ENCODE measurements around the gene JAZF1.

JAZF1 gene

DNA sequence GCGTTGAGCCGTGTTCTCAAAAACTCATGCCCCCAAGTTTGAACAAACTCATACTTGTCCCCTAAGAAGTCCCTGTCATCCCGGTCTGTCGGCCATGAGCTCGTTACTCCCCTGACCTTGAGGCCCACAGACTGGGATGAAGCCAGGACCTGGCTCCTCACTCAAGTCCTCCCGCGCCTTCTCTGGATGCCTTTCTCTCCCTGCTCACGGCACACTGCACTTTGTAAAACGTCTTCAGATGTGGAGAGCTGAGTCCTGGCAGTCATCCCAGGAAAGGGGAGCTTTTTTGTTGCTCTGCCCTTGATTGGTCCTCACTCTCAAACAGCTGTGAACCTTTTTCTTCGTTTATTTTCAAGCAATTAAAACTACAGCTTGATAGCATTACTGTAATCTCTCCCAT is 110.8 kb downstream of the JAZF1 start:
- TF ChIP-seq RAD21 (IDR thresholded peaks at IDR 0.05; ENCODE audit: low read depth) (no peak), EP300 (IDR thresholded peaks at IDR 0.05; ENCODE audit: borderline replicate concordance) (no peak)

DNA sequence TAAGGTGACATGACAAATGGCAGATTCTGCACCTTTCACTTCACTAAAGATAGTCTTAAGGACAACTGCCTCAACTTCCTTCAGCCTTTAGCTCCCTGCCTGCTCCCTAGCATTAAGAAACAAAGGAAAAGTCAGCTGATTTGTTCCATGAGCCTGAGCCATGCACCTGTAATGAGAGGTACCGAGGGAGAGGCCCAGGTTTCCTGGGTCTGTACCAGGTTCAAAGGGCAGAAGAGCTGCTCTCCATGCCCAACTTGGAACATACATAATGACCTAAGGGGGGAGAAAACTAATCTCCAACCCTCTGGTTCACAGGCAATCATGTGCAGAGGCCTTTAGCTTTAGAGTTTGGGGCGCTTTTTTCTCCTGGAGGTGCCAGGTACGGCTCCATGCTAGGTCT is 111.2 kb downstream of the JAZF1 start:
- TF ChIP-seq CREB1 (IDR thresholded peaks at IDR 0.05; ENCODE audit: low read depth) (no peak), YY1 (IDR thresholded peaks at IDR 0.05; ENCODE audit: low read depth) (no peak), TEAD4 (IDR thresholded peaks at IDR 0.05) (no peak), NFIC (IDR thresholded peaks at IDR 0.05) (no peak), RAD21 (IDR thresholded peaks at IDR 0.05; ENCODE audit: low read depth) (no peak)
- TF ChIP-seq, protein P1, sequence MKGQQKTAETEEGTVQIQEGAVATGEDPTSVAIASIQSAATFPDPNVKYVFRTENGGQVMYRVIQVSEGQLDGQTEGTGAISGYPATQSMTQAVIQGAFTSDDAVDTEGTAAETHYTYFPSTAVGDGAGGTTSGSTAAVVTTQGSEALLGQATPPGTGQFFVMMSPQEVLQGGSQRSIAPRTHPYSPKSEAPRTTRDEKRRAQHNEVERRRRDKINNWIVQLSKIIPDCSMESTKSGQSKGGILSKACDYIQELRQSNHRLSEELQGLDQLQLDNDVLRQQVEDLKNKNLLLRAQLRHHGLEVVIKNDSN (IDR thresholded peaks at IDR 0.05): no peak
- TF ChIP-seq, protein P2, sequence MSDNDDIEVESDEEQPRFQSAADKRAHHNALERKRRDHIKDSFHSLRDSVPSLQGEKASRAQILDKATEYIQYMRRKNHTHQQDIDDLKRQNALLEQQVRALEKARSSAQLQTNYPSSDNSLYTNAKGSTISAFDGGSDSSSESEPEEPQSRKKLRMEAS (IDR thresholded peaks at IDR 0.05): no peak

DNA sequence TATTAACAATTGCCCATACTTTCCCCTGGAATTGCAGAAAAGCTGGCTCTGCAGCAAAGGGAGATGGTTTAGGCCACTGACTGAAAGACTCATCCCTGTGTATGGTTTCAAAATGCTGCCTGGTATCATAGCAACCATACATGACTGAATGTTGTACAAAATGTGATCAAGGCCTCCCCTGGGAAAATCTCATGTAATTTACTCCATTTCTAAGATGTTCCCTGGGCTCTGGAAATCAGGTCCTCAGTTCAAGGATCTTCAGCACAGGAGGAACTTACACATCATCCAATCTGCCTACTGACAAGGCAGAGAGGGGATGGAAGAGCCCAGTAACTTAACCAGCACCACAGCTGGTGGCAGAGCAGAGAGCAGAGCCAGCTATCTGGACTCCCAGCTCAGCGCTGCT is 111.8 kb downstream of the JAZF1 start:
- TF ChIP-seq, protein P2 (IDR thresholded peaks at IDR 0.05): no peak
- TF ChIP-seq ZBTB7A (IDR thresholded peaks at IDR 0.05; ENCODE audit: low read depth): no peak
- TF ChIP-seq RAD21 (IDR thresholded peaks at IDR 0.05; ENCODE audit: low read depth): no peak
- no peak for TF ChIP-seq CREB1 (IDR thresholded peaks at IDR 0.05; ENCODE audit: low read depth)
- TF ChIP-seq CEBPB (IDR thresholded peaks at IDR 0.05): no peak
- no peak for TF ChIP-seq TCF12 (IDR thresholded peaks at IDR 0.05; ENCODE audit: low read depth)
- TF ChIP-seq TAF1 (IDR thresholded peaks at IDR 0.05; ENCODE audit: low read depth): no peak
- no peak for TF ChIP-seq NFIC (IDR thresholded peaks at IDR 0.05)
- TF ChIP-seq FOXM1 (IDR thresholded peaks at IDR 0.05; ENCODE audit: borderline replicate concordance, low read depth): no peak

DNA sequence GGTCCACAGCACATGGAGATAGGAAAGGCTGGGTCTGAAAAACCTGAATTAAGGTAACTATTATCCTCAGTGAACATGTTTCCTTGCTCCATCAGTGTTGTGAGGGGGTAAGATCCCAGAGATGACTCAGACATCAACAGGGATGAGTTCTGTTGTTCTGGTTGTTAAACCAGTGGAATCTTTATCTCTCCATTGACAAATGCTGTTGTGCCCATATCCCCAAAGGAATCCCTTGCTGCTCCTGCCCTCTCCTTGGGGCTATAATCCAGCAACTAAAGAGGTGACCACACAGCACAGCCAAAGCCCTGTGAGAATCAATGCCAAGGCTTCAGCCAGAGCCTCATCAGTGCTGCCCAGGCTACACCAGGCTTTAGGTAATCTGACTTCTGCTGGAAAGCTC is 113.4 kb downstream of the JAZF1 start:
- TF ChIP-seq FOXM1 (IDR thresholded peaks at IDR 0.05; ENCODE audit: borderline replicate concordance, low read depth) (no peak), CEBPB (IDR thresholded peaks at IDR 0.05) (no peak), RAD21 (IDR thresholded peaks at IDR 0.05; ENCODE audit: low read depth) (no peak), NFIC (IDR thresholded peaks at IDR 0.05) (no peak), CREB1 (IDR thresholded peaks at IDR 0.05; ENCODE audit: low read depth) (no peak), EGR1 (IDR thresholded peaks at IDR 0.05) (no peak), EP300 (IDR thresholded peaks at IDR 0.05; ENCODE audit: borderline replicate concordance) (no peak), TEAD4 (IDR thresholded peaks at IDR 0.05) (no peak), TCF12 (IDR thresholded peaks at IDR 0.05; ENCODE audit: low read depth) (no peak), ZBTB7A (IDR thresholded peaks at IDR 0.05; ENCODE audit: low read depth) (no peak), YY1 (IDR thresholded peaks at IDR 0.05; ENCODE audit: low read depth) (no peak), TAF1 (IDR thresholded peaks at IDR 0.05; ENCODE audit: low read depth) (no peak)
- TF ChIP-seq, protein P3, sequence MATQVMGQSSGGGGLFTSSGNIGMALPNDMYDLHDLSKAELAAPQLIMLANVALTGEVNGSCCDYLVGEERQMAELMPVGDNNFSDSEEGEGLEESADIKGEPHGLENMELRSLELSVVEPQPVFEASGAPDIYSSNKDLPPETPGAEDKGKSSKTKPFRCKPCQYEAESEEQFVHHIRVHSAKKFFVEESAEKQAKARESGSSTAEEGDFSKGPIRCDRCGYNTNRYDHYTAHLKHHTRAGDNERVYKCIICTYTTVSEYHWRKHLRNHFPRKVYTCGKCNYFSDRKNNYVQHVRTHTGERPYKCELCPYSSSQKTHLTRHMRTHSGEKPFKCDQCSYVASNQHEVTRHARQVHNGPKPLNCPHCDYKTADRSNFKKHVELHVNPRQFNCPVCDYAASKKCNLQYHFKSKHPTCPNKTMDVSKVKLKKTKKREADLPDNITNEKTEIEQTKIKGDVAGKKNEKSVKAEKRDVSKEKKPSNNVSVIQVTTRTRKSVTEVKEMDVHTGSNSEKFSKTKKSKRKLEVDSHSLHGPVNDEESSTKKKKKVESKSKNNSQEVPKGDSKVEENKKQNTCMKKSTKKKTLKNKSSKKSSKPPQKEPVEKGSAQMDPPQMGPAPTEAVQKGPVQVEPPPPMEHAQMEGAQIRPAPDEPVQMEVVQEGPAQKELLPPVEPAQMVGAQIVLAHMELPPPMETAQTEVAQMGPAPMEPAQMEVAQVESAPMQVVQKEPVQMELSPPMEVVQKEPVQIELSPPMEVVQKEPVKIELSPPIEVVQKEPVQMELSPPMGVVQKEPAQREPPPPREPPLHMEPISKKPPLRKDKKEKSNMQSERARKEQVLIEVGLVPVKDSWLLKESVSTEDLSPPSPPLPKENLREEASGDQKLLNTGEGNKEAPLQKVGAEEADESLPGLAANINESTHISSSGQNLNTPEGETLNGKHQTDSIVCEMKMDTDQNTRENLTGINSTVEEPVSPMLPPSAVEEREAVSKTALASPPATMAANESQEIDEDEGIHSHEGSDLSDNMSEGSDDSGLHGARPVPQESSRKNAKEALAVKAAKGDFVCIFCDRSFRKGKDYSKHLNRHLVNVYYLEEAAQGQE (IDR thresholded peaks at IDR 0.05; ENCODE audit: low read depth): no peak
- TF ChIP-seq, protein P2 (IDR thresholded peaks at IDR 0.05): no peak
- TF ChIP-seq, protein P1 (IDR thresholded peaks at IDR 0.05): no peak

DNA sequence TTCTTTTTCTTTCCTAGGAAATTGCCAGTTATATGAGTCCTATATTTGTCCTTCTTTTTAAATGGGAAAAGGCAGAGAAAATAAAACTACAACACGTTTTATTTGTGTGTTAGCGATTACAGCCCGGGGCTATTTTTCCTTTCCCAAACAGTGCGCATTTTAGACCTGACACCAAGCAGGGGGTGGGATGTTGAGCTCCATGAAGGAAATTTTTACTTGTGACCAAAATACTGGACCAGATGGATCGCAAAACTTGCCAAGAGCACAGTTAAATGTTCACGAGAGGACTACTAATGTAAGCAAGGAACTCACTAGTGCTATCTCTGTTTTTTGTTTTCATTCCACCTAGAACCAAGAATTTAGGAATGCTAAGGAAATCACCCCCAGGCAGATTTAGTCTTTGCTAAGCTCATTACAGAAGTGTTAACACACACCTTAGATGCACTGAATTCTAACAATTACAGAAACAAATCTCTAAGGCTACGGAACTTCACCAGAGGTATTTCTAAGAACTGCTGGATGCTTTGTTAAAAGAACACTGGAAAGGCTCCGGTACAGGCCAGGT is 114.8 kb downstream of the JAZF1 start:
- TF ChIP-seq CREB1 (IDR thresholded peaks at IDR 0.05; ENCODE audit: low read depth): no peak
- TF ChIP-seq, protein P2 (IDR thresholded peaks at IDR 0.05): no peak
- TF ChIP-seq NFIC (IDR thresholded peaks at IDR 0.05): no peak
- no peak for TF ChIP-seq EGR1 (IDR thresholded peaks at IDR 0.05)
- no peak for TF ChIP-seq RAD21 (IDR thresholded peaks at IDR 0.05; ENCODE audit: low read depth)
- TF ChIP-seq, protein P1 (IDR thresholded peaks at IDR 0.05): no peak
- TF ChIP-seq CEBPB (IDR thresholded peaks at IDR 0.05): no peak
- no peak for TF ChIP-seq EP300 (IDR thresholded peaks at IDR 0.05; ENCODE audit: borderline replicate concordance)
- no peak for TF ChIP-seq TAF1 (IDR thresholded peaks at IDR 0.05; ENCODE audit: low read depth)
- TF ChIP-seq TEAD4 (IDR thresholded peaks at IDR 0.05): no peak
- TF ChIP-seq YY1 (IDR thresholded peaks at IDR 0.05; ENCODE audit: low read depth): no peak
- no peak for TF ChIP-seq ZBTB7A (IDR thresholded peaks at IDR 0.05; ENCODE audit: low read depth)
- TF ChIP-seq, protein P3 (IDR thresholded peaks at IDR 0.05; ENCODE audit: low read depth): no peak
- no peak for TF ChIP-seq FOXM1 (IDR thresholded peaks at IDR 0.05; ENCODE audit: borderline replicate concordance, low read depth)
- TF ChIP-seq TCF12 (IDR thresholded peaks at IDR 0.05; ENCODE audit: low read depth): no peak
